ENCODE measurements around the gene CELA1.

GRCh38 chr12:51359851-51360250, 13.4 kb upstream of the CELA1 start:
- TF ChIP-seq CTCF (IDR thresholded peaks at IDR 0.05) (no peak), POLR2A (IDR thresholded peaks at IDR 0.05) (no peak)

Data from uterus (tissue), 2 donors.